Measurements from ENCODE around the gene MPHOSPH8. TPM values are rescaled to one million over a fixed set of nuclear protein-coding genes. Genes with fewer than 3 reads are reported as not detected.

MPHOSPH8 gene
- total RNA-seq, 1 donor from 2014 or later: 29.4 TPM

- no peaks in the 10 kb centered on the region for H3K36me3 ChIP-seq
These were observed 25.9 kb upstream of the MPHOSPH8 start for GRCh38 chr13:19607523-19608078.

DNA sequence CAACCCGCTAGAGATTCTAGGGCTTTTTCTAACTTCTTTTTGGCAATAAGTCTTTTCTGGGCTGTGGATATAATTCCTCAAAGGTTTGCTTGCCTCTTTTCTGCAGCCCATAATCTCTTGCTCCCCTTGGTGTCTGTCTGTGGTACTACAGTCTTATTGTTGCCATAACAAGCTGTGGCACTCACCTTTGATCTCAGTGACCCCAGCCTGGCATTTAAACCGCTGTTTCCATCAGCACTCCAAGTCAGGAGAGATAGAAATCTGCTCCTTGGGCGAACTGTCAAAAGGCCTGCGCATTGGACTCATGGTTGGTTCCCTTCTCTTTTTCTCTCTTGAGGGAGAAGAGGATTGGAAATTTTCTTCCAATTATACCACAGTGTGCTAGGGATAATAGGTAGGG is 14.5 kb upstream of the MPHOSPH8 start:
- H3K4me3 ChIP-seq: no peak overlapping the region
- TF ChIP-seq, protein P1, sequence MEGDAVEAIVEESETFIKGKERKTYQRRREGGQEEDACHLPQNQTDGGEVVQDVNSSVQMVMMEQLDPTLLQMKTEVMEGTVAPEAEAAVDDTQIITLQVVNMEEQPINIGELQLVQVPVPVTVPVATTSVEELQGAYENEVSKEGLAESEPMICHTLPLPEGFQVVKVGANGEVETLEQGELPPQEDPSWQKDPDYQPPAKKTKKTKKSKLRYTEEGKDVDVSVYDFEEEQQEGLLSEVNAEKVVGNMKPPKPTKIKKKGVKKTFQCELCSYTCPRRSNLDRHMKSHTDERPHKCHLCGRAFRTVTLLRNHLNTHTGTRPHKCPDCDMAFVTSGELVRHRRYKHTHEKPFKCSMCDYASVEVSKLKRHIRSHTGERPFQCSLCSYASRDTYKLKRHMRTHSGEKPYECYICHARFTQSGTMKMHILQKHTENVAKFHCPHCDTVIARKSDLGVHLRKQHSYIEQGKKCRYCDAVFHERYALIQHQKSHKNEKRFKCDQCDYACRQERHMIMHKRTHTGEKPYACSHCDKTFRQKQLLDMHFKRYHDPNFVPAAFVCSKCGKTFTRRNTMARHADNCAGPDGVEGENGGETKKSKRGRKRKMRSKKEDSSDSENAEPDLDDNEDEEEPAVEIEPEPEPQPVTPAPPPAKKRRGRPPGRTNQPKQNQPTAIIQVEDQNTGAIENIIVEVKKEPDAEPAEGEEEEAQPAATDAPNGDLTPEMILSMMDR (IDR thresholded peaks at IDR 0.05; ENCODE audit: borderline replicate concordance): peak; percentile 59
- H3K9me3 ChIP-seq (replicated peaks): peaks cover 12% of the 10 kb centered on the region
- H3K36me3 ChIP-seq: no peaks in the 10 kb centered on the region
- no peaks in the 10 kb centered on the region for H3K27me3 ChIP-seq (ENCODE audit: low read depth)
- H3K27ac ChIP-seq (replicated peaks): no peak overlapping the region
- intact Hi-C loops (cut with micrococcal nuclease): no loop called here
- H3K4me1 ChIP-seq: no peaks in the 10 kb centered on the region
- no peak for DNase-seq

More at GRCh38 chr13:19607523-19608078, 25.9 kb upstream of the MPHOSPH8 start:
- peaks cover 7% of the 10 kb centered on the region for H3K9me3 ChIP-seq (replicated peaks)
- no peak for DNase-seq
- no peaks in the 10 kb centered on the region for H3K4me1 ChIP-seq
- H3K27ac ChIP-seq (replicated peaks): no peak overlapping the region
- TF ChIP-seq, protein P1 (IDR thresholded peaks at IDR 0.05; ENCODE audit: borderline replicate concordance): no peak
- no peak overlapping the region for H3K4me3 ChIP-seq
- peaks cover 20% of the 10 kb centered on the region for H3K27me3 ChIP-seq (ENCODE audit: low read depth)
- intact Hi-C loops (cut with micrococcal nuclease): no loop called here

DNA sequence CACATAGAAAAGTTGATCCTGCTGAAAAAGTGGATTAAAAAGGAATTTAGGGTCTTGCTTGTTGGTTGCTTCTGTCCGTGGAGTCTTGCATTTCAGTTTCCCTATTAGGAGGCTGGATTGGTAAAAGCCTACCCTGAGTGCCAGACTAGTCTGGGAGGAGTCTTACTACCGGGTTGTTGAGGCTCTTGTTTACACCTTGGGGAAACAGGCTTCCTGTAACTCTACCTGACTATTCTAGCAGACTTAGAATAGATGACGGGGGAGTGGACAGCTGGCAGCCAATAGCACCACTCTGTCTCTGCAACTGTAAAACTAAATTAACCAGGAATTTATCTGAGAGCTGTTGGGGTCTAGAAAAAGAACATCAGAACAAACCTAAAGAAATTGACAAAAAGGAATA is 11.3 kb upstream of the MPHOSPH8 start:
- TF ChIP-seq, protein P1 (IDR thresholded peaks at IDR 0.05; ENCODE audit: borderline replicate concordance): no peak
- Histone ChIP-seq H3K27ac (replicated peaks) (no peak overlapping the region), H3K36me3 (no peaks in the 10 kb centered on the region), H3K4me1 (no peaks in the 10 kb centered on the region), H3K27me3 (ENCODE audit: low read depth) (no peaks in the 10 kb centered on the region), H3K4me3 (no peak overlapping the region), H3K9me3 (replicated peaks) (peaks cover 12% of the 10 kb centered on the region)
- intact Hi-C loops (cut with micrococcal nuclease): no loop called here
- no peak for DNase-seq

DNA sequence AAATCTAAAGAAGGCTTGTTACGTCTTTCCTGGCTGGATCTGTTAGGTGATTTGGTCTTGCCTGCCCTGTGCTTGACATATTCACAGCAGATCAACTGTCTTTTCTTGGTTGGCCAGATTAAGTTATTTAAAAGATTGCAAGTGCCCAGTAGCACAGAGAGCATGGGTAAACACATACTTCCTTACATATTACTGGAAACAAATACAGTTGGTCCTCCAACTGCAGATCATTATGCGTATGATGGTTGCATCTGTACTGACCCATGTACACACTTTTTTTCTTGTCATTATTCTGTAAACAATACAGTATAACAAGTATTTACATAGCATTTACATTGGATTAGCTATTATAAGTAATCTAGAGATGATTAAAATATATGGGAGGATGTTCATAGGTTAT is 9.2 kb upstream of the MPHOSPH8 start:
- Histone ChIP-seq H3K4me1 (no peaks in the 10 kb centered on the region), H3K27me3 (ENCODE audit: low read depth) (no peaks in the 10 kb centered on the region), H3K9me3 (replicated peaks) (no peaks in the 10 kb centered on the region), H3K27ac (replicated peaks) (no peak overlapping the region), H3K36me3 (no peaks in the 10 kb centered on the region), H3K4me3 (no peak overlapping the region)
- no peak for DNase-seq
- TF ChIP-seq, protein P1 (IDR thresholded peaks at IDR 0.05; ENCODE audit: borderline replicate concordance): no peak
- intact Hi-C loops (cut with micrococcal nuclease): no loop called here

- Histone ChIP-seq H3K4me1 (peaks cover 50% of the 10 kb centered on the region), H3K27ac (replicated peaks) (peak overlapping the region; percentile 94), H3K36me3 (no peaks in the 10 kb centered on the region), H3K4me3 (peak overlapping the region; percentile 87), H3K27me3 (ENCODE audit: low read depth) (no peaks in the 10 kb centered on the region), H3K9me3 (replicated peaks) (no peaks in the 10 kb centered on the region)
- TF ChIP-seq, protein P1 (IDR thresholded peaks at IDR 0.05; ENCODE audit: borderline replicate concordance): no peak
- intact Hi-C loops (cut with micrococcal nuclease): no loop called here
- DNase-seq: no peak
These were observed 462 bp upstream of the MPHOSPH8 start for GRCh38 chr13:19632915-19633478.

Data from left ventricle myocardium inferior (tissue), 1 donor.